ENCODE results near the gene ZFP92.

Gene ZFP92

GRCh38 chrX:153433161-153433680 is 21.9 kb downstream of the ZFP92 start:
- no peak overlapping the region for H3K27ac ChIP-seq
- TF ChIP-seq ZFX (IDR thresholded peaks at IDR 0.05) (no peak), CTCF (conservative IDR thresholded peaks at IDR 0.05) (no peak)

GRCh38 chrX:153433781-153434285 is 22.6 kb downstream of the ZFP92 start:
- H3K27ac ChIP-seq, result no peak overlapping the region
- no peak for TF ChIP-seq ZFX (IDR thresholded peaks at IDR 0.05)
- no peak for TF ChIP-seq CTCF (conservative IDR thresholded peaks at IDR 0.05)

- TF ChIP-seq CTCF (conservative IDR thresholded peaks at IDR 0.05) (no peak), ZFX (IDR thresholded peaks at IDR 0.05) (no peak)
- H3K27ac ChIP-seq, result no peak overlapping the region
Observed at GRCh38 chrX:153434801-153435200, 23.5 kb downstream of the ZFP92 start.

- H3K27ac ChIP-seq, result no peak overlapping the region
- TF ChIP-seq ZFX (IDR thresholded peaks at IDR 0.05) (no peak), CTCF (conservative IDR thresholded peaks at IDR 0.05) (no peak)
Observed at GRCh38 chrX:153435845-153436244, 24.6 kb downstream of the ZFP92 start.

GRCh38 chrX:153438532-153438931 is 27.3 kb downstream of the ZFP92 start:
- no peak overlapping the region for H3K27ac ChIP-seq

GRCh38 chrX:153439977-153440376 is 28.7 kb downstream of the ZFP92 start:
- no peak overlapping the region for H3K27ac ChIP-seq
- TF ChIP-seq CTCF (conservative IDR thresholded peaks at IDR 0.05) (no peak), ZFX (IDR thresholded peaks at IDR 0.05) (no peak)

More at GRCh38 chrX:153438532-153438931, 27.3 kb downstream of the ZFP92 start:
- no peak; the same call in 1 of the 2 replicates for TF ChIP-seq CTCF (conservative IDR thresholded peaks at IDR 0.05)
- no peak for TF ChIP-seq ZFX (IDR thresholded peaks at IDR 0.05)

GRCh38 chrX:153440556-153441135 is 29.4 kb downstream of the ZFP92 start:
- no peak for TF ChIP-seq ZFX (IDR thresholded peaks at IDR 0.05)
- H3K27ac ChIP-seq, result no peak overlapping the region

- TF ChIP-seq CTCF (conservative IDR thresholded peaks at IDR 0.05) (no peak), ZFX (IDR thresholded peaks at IDR 0.05) (no peak)
- no peak overlapping the region for H3K27ac ChIP-seq
Observed at GRCh38 chrX:153441296-153441695, 30.0 kb downstream of the ZFP92 start.

Data from C4-2B (cell line).